Liver (tissue), 3 donors: ENCODE results near the gene SOHLH1.

Source experiments
- GABPA ChIP-seq, 2 donors: IDR thresholded peaks in 1 of 2; conservative IDR thresholded peaks in 1 of 2; 2 replicates each; pipeline ENCODE4 v1.6.1; 2016; ENCODE audit warnings: antibody characterized with exemption in 2 of 2, mild to moderate bottlenecking in 1 of 2, moderate library complexity in 1 of 2
- JUND ChIP-seq, 2 donors: IDR thresholded peaks; 2 replicates each; pipeline ENCODE4 v1.6.1; 2016; ENCODE audit warnings: antibody characterized with exemption in 2 of 2
- RAD21 ChIP-seq, 2 donors: IDR thresholded peaks; 2 replicates each; pipeline ENCODE4 v1.6.1; 2016; ENCODE audit warnings: antibody characterized with exemption in 2 of 2, mild to moderate bottlenecking in 2 of 2
- TAF1 ChIP-seq: conservative IDR thresholded peaks from 2 replicates; pipeline ENCODE4 v1.6.1; 2016; ENCODE audit warnings: antibody characterized with exemption, mild to moderate bottlenecking
- TF ChIP-seq, protein P1 (sequence below): IDR thresholded peaks from 2 replicates; pipeline ENCODE4 v1.6.1; 2016; ENCODE audit warnings: antibody characterized with exemption
- TF ChIP-seq, protein P2 (sequence below): fragments of 150-350 bp; IDR thresholded peaks from 2 replicates; pipeline ENCODE4 v1.5.1; 2017; ENCODE audit warnings: improper control_type of control experiment, low read depth, low read length; ENCODE audit not compliant: missing input control
- TF ChIP-seq, protein P3 (sequence below): IDR thresholded peaks from 2 replicates; pipeline ENCODE4 v1.6.1; 2016; ENCODE audit warnings: antibody characterized with exemption
- donor health status: healthy.
- donor health status: healthy.

DNA sequence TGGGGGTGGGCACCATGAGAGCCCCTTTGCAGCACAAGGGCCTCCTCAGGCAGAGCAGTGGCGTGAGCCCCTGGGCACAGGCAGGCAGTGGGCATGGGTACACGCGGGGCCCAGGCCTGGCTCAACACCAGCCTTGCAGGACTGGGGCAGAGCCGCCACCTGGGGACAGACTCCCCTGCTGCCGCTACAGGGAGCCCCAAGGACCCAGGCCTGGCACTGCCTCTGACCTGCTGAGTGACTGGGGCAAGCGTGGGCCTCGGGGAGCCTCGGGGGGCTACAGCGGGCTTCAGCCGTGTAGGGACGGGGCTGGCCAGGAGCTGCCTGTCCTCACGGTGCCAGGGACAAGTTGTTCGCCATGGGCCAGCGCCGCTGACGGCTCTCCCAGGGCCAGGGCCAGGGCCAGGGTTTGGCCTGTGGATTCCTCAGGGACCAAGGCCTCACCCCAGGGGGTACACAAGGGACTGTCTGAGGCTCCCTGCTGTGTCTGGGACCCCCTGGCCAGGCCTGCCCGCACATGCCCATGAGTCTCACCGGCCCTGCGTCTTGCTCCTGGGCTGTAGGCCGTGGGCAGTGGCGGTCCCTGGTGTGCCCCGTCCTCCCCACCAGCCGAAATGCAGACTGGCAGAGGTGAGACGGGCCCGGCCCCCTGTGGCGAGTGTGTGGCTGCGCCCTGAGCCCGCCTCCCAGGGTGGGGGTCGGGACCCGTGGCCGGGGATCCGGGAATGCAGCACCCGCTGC lies 45.2 kb upstream of the SOHLH1 start:
- TF ChIP-seq, protein P1, sequence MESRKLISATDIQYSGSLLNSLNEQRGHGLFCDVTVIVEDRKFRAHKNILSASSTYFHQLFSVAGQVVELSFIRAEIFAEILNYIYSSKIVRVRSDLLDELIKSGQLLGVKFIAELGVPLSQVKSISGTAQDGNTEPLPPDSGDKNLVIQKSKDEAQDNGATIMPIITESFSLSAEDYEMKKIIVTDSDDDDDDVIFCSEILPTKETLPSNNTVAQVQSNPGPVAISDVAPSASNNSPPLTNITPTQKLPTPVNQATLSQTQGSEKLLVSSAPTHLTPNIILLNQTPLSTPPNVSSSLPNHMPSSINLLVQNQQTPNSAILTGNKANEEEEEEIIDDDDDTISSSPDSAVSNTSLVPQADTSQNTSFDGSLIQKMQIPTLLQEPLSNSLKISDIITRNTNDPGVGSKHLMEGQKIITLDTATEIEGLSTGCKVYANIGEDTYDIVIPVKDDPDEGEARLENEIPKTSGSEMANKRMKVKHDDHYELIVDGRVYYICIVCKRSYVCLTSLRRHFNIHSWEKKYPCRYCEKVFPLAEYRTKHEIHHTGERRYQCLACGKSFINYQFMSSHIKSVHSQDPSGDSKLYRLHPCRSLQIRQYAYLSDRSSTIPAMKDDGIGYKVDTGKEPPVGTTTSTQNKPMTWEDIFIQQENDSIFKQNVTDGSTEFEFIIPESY, result no peak
- no peak for TF ChIP-seq GABPA (IDR thresholded peaks at IDR 0.05 in 1 of 2, conservative IDR thresholded peaks at IDR 0.05 in 1 of 2)
- TF ChIP-seq, protein P2, sequence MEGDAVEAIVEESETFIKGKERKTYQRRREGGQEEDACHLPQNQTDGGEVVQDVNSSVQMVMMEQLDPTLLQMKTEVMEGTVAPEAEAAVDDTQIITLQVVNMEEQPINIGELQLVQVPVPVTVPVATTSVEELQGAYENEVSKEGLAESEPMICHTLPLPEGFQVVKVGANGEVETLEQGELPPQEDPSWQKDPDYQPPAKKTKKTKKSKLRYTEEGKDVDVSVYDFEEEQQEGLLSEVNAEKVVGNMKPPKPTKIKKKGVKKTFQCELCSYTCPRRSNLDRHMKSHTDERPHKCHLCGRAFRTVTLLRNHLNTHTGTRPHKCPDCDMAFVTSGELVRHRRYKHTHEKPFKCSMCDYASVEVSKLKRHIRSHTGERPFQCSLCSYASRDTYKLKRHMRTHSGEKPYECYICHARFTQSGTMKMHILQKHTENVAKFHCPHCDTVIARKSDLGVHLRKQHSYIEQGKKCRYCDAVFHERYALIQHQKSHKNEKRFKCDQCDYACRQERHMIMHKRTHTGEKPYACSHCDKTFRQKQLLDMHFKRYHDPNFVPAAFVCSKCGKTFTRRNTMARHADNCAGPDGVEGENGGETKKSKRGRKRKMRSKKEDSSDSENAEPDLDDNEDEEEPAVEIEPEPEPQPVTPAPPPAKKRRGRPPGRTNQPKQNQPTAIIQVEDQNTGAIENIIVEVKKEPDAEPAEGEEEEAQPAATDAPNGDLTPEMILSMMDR, result no peak
- TF ChIP-seq JUND (IDR thresholded peaks at IDR 0.05), result no peak
- TF ChIP-seq, protein P3, sequence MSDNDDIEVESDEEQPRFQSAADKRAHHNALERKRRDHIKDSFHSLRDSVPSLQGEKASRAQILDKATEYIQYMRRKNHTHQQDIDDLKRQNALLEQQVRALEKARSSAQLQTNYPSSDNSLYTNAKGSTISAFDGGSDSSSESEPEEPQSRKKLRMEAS, result no peak
- TF ChIP-seq TAF1, result no peak
- TF ChIP-seq RAD21 (IDR thresholded peaks at IDR 0.05), result no peak
